Measurements from ENCODE around the gene PCDH1. TPM values are rescaled to one million over a fixed set of nuclear protein-coding genes. Genes with fewer than 3 reads are reported as not detected.
A peak's percentile ranks its signal among the peaks of the same experiment; 100 is the strongest.

The PCDH1 gene
- total and polyA plus RNA-seq, 2 of the 8 experiments (the other 6 are each of a cell fraction or from before 2014, with no cell fraction given), result 101 to 102 TPM

- TF ChIP-seq SAP30 (IDR thresholded peaks at IDR 0.05; ENCODE audit: insufficient read depth, insufficient replicate concordance, low read length), result no peak
- no peak for TF ChIP-seq HDAC6 (IDR thresholded peaks at IDR 0.05; ENCODE audit: low read depth, low read length)
- TF ChIP-seq EP300 (IDR thresholded peaks at IDR 0.05; ENCODE audit: borderline replicate concordance in 1 of 2, low read depth in 2 of 2, low read length in 2 of 2), result no peak
- peak; percentile 42; the same call in 1 of the 2 replicates for TF ChIP-seq BACH1 (IDR thresholded peaks at IDR 0.05; ENCODE audit: low read length)
- TF ChIP-seq JUND (IDR thresholded peaks at IDR 0.05; ENCODE audit: low read length), result no peak
- peak; percentile 71; the same call in 1 of the 2 replicates for TF ChIP-seq GABPA (IDR thresholded peaks at IDR 0.05; ENCODE audit: borderline replicate concordance, insufficient read depth, low read length)
- TF ChIP-seq BRCA1 (IDR thresholded peaks at IDR 0.05; ENCODE audit: low read depth, low read length), result no peak
- TF ChIP-seq KDM5A (IDR thresholded peaks at IDR 0.05; ENCODE audit: low read length), result no peak
- TF ChIP-seq NRF1 (IDR thresholded peaks at IDR 0.05; ENCODE audit: low read depth, low read length), result no peak
- TF ChIP-seq SP4 (IDR thresholded peaks at IDR 0.05; ENCODE audit: low read length), result peak; percentile 63; the same call in 1 of the 2 replicates
- peak; percentile 24; the same call in 1 of the 2 replicates for TF ChIP-seq MAX (IDR thresholded peaks at IDR 0.05)
- TF ChIP-seq ASH2L (IDR thresholded peaks at IDR 0.05; ENCODE audit: low read length), result peak; percentile 50
- TF ChIP-seq PHF8 (conservative IDR thresholded peaks at IDR 0.05; ENCODE audit: low read depth, low read length), result peak; percentile 85
- no peak for TF ChIP-seq CBX5 (IDR thresholded peaks at IDR 0.05; ENCODE audit: low read depth, low read length)
- TF ChIP-seq SRF (IDR thresholded peaks at IDR 0.05; ENCODE audit: low read depth, low read length), result no peak
- TF ChIP-seq CTCF (IDR thresholded peaks at IDR 0.05; ENCODE audit: control extremely low read depth in 1 of 3, insufficient read depth in 1 of 3, low read depth in 1 of 3, low read length in 3 of 3), result peak in 1 of 3 experiments; percentile 5; a peak in 1 of 4 replicates
- TF ChIP-seq SP2 (IDR thresholded peaks at IDR 0.05; ENCODE audit: low read length), result no peak
- TF ChIP-seq POLR2A (IDR thresholded peaks at IDR 0.05; ENCODE audit: control extremely low read depth in 1 of 2, low read depth in 2 of 2, low read length in 2 of 2), result peak in 1 of 2 experiments; percentile 84; a peak in 2 of 3 replicates
- TF ChIP-seq GTF2F1 (IDR thresholded peaks at IDR 0.05; ENCODE audit: borderline replicate concordance, low read depth, low read length), result 0 out of 2 replicates have a peak, but pooled peaks have one; percentile 17
- TF ChIP-seq CEBPB (IDR thresholded peaks at IDR 0.05; ENCODE audit: low read depth, low read length), result no peak
- TF ChIP-seq SIN3A (conservative IDR thresholded peaks at IDR 0.05 in 1 of 2, IDR thresholded peaks at IDR 0.05 in 1 of 2; ENCODE audit: low read depth in 1 of 2, low read length in 2 of 2), result peak in 1 of 2 experiments; percentile 62; a peak in 3 of 4 replicates
Observed at GRCh38 chr5:141923448-141924313, 45.5 kb upstream of the PCDH1 start, which contains the start of gene DELE1 (continued).

All from H1 (cell line).